Tibial nerve (tissue), 4 donors: ENCODE data around the gene SH2D7. TPM values are rescaled to one million over a fixed set of nuclear protein-coding genes. Genes with fewer than 3 reads are reported as not detected.
A peak's percentile ranks its signal among the peaks of the same experiment; 100 is the strongest.

Source experiments
- DNase-seq, 2 donors: peaks; one replicate each; pipeline ENCODE4 v3.0.0-alpha.2; 2019; ENCODE audit warnings: low spot score in 2 of 2
- H3K27ac ChIP-seq, 4 donors: fragments of 200-600 bp; sonication (generic) in 3 of 4; one replicate each; pipeline ENCODE4 v1.5.1; 2017 to 2019; ENCODE audit warnings: mild to moderate bottlenecking in 1 of 4
- H3K27me3 ChIP-seq, 2 donors: fragments of 200-600 bp; sonication (generic) in 1 of 2; one replicate each; pipeline versions ENCODE4 v1.5.1 to v1.6.0; 2017 to 2019
- H3K36me3 ChIP-seq, 3 donors: fragments of 200-600 bp; sonication (generic); one replicate each; pipeline ENCODE4 v1.5.1; 2018 to 2019
- H3K4me1 ChIP-seq, 4 donors: fragments of 200-600 bp; sonication (generic) in 3 of 4; one replicate each; pipeline ENCODE4 v1.5.1; 2017 to 2019
- H3K4me3 ChIP-seq, 4 donors: fragments of 200-600 bp; sonication (generic) in 3 of 4; one replicate each; pipeline ENCODE4 v1.5.1; 2017 to 2019; ENCODE audit warnings: mild to moderate bottlenecking in 1 of 4, moderate library complexity in 1 of 4
- H3K9me3 ChIP-seq, 4 donors: fragments of 200-600 bp; sonication (generic) in 3 of 4; one replicate each; pipeline ENCODE4 v1.5.1; 2017 to 2019
- EP300 ChIP-seq, 2 donors: sonication (generic); formaldehyde crosslinking; IDR thresholded peaks; one replicate each; pipeline ENCODE4 v1.6.1; 2017; ENCODE audit warnings: antibody characterized with exemption in 2 of 2, mild to moderate bottlenecking in 1 of 2
- POLR2A ChIP-seq, 2 donors: fragments of 450-650 bp; IDR thresholded peaks; one replicate each; pipeline ENCODE4 v1.6.1; 2017; ENCODE audit warnings: antibody characterized with exemption in 2 of 2, mild to moderate bottlenecking in 2 of 2, moderate library complexity in 2 of 2
- WGBS, 2 donors: methylation state at CpG; one replicate each; pipeline ENCODE4 v1.1.5; 2018; 5-methylcytosine and 5-hydroxymethylcytosine counted together
- total RNA-seq, 4 donors: library from RNA; depleted of rRNA; stranded (reverse); fragments of >200 nt; gene quantifications; one replicate each; pipeline ENCODE4 v1.1.0, GENCODE V29; 2016
- TF ChIP-seq, protein P1 (sequence below), 5 experiments: fragments of 200-600 bp in 3 of 5; fragments of 450-650 bp in 2 of 5; sonication (generic) in 3 of 5; IDR thresholded peaks; one replicate each; pipeline ENCODE4 v1.5.1; 2016 to 2019; ENCODE audit warnings: antibody characterized with exemption in 5 of 5, mild to moderate bottlenecking in 3 of 5, moderate library complexity in 2 of 5

The SH2D7 gene
- total RNA-seq, 4 donors from 2014 or later, result not detected

- no peak overlapping the region for H3K4me3 ChIP-seq
- H3K27ac ChIP-seq, result peak overlapping the region; percentile 28 to 96 (median 72)
- H3K27me3 ChIP-seq, result no peaks in the 10 kb centered on the region
- no peaks in the 10 kb centered on the region for H3K9me3 ChIP-seq
- H3K4me1 ChIP-seq, result peaks cover 0 to 100% (median 76%) of the 10 kb centered on the region in 4 donors
- no peak for DNase-seq
- TF ChIP-seq EP300 (IDR thresholded peaks at IDR 0.05) (peak in 1 of 2 donors; percentile 24), POLR2A (IDR thresholded peaks at IDR 0.05) (no peak)
- H3K36me3 ChIP-seq, result no peaks in the 10 kb centered on the region
- WGBS, 2 donors, result 78 to 96% methylated on average over 3 of the region's 3 CpGs
Measured at GRCh38 chr15:78059110-78059839, 33.1 kb upstream of the SH2D7 start.

- H3K4me1 ChIP-seq, result peaks cover 0 to 100% (median 84%) of the 10 kb centered on the region in 4 donors
- TF ChIP-seq POLR2A (IDR thresholded peaks at IDR 0.05), result no peak
- TF ChIP-seq, protein P1, sequence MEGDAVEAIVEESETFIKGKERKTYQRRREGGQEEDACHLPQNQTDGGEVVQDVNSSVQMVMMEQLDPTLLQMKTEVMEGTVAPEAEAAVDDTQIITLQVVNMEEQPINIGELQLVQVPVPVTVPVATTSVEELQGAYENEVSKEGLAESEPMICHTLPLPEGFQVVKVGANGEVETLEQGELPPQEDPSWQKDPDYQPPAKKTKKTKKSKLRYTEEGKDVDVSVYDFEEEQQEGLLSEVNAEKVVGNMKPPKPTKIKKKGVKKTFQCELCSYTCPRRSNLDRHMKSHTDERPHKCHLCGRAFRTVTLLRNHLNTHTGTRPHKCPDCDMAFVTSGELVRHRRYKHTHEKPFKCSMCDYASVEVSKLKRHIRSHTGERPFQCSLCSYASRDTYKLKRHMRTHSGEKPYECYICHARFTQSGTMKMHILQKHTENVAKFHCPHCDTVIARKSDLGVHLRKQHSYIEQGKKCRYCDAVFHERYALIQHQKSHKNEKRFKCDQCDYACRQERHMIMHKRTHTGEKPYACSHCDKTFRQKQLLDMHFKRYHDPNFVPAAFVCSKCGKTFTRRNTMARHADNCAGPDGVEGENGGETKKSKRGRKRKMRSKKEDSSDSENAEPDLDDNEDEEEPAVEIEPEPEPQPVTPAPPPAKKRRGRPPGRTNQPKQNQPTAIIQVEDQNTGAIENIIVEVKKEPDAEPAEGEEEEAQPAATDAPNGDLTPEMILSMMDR (IDR thresholded peaks at IDR 0.05), result no peak
- WGBS, 2 donors, result 96 to 98% methylated on average over 5 of the region's 5 CpGs
- H3K27ac ChIP-seq, result peak overlapping the region in 2 of 4 donors; percentile 95 to 96
- H3K4me3 ChIP-seq, result no peak overlapping the region
- DNase-seq, result no peak
- no peaks in the 10 kb centered on the region for H3K9me3 ChIP-seq
- H3K36me3 ChIP-seq, result no peaks in the 10 kb centered on the region
- H3K27me3 ChIP-seq, result no peaks in the 10 kb centered on the region
Measured at GRCh38 chr15:78060232-78060631, 32.1 kb upstream of the SH2D7 start.

DNA sequence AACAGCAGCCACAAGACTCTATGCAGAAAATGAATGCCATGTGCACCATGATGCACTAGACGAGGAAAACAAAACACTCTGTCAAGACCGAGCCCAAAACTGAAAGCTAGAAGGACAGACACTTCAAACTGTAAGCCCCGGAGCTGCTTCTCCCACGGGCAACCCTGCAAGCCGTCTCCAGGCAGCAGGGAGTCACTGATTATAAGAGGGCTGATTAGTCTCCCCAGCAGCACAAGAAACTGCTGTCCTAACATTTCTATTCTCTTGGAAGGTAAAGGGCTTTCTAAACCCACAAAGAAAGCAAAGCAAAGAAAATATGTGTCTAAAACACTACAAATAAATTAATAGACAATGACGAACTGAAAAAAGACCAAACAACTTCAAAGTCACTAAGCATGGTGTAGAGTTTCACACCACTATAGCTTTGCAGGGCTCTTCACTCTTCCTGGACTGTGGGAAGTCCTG is 30.4 kb upstream of the SH2D7 start:
- H3K4me3 ChIP-seq, result peak overlapping the region in 2 of 4 donors; percentile 2 to 18
- H3K27ac ChIP-seq, result peak overlapping the region in 3 of 4 donors; percentile 80 to 96 (median 95)
- peaks cover 0 to 100% (median 87%) of the 10 kb centered on the region in 4 donors for H3K4me1 ChIP-seq
- WGBS, 2 donors, result 9% methylated on average over 6 of the region's 6 CpGs
- no peaks in the 10 kb centered on the region for H3K27me3 ChIP-seq
- no peak for TF ChIP-seq POLR2A (IDR thresholded peaks at IDR 0.05)
- TF ChIP-seq, protein P1 (IDR thresholded peaks at IDR 0.05), result no peak
- TF ChIP-seq EP300 (IDR thresholded peaks at IDR 0.05), result no peak
- DNase-seq, result no peak
- H3K9me3 ChIP-seq, result no peaks in the 10 kb centered on the region
- no peaks in the 10 kb centered on the region for H3K36me3 ChIP-seq

DNA sequence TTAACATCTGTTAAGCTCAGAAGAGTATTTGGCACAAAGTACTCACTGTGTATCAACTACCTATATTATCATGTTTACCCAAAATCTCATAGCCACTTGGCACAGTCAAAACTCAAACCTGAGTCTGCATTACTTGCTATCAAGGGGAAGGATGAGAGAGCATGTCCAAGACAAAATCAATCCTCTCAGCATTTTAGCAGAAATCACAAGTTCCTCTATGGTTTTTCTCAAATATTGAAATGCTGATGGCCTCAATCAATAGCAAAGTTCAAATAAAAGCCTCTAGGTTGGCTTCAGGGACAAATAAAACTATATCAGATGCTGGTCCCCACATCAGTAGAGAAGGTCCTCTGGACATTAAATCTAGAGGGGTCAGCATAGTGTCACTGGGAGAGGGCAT is 29.1 kb upstream of the SH2D7 start:
- Histone ChIP-seq H3K27ac (peak overlapping the region; percentile 58 to 96 (median 88)), H3K4me3 (no peak overlapping the region), H3K27me3 (no peaks in the 10 kb centered on the region), H3K4me1 (peaks cover 0 to 100% (median 90%) of the 10 kb centered on the region in 4 donors), H3K36me3 (no peaks in the 10 kb centered on the region), H3K9me3 (no peaks in the 10 kb centered on the region)
- no peak for TF ChIP-seq EP300 (IDR thresholded peaks at IDR 0.05)
- TF ChIP-seq POLR2A (IDR thresholded peaks at IDR 0.05), result no peak
- TF ChIP-seq, protein P1 (IDR thresholded peaks at IDR 0.05), result no peak
- no peak for DNase-seq

GRCh38 chr15:78063970-78064385 is 28.4 kb upstream of the SH2D7 start:
- TF ChIP-seq EP300 (IDR thresholded peaks at IDR 0.05), result peak in 1 of 2 donors; percentile 54
- TF ChIP-seq, protein P1 (IDR thresholded peaks at IDR 0.05), result no peak
- WGBS, 2 donors, result 20 to 28% methylated on average over 5 of the region's 5 CpGs
- peak in 1 of 2 donors; percentile 45 for DNase-seq
- Histone ChIP-seq H3K27me3 (no peaks in the 10 kb centered on the region), H3K36me3 (no peaks in the 10 kb centered on the region), H3K9me3 (no peaks in the 10 kb centered on the region), H3K4me3 (no peak overlapping the region), H3K27ac (peak overlapping the region; percentile 58 to 96 (median 88)), H3K4me1 (peaks cover 0 to 100% (median 90%) of the 10 kb centered on the region in 4 donors)
